Activated CD4-positive, CD25-positive, alpha-beta regulatory T cell (primary cell): ENCODE data around the gene PRKAA1.

Experiments
- DNase-seq, 4 experiments: peaks; one replicate each; lab custom pipeline; 2025; lab: John Stamatoyannopoulos, UW

Gene PRKAA1

DNA sequence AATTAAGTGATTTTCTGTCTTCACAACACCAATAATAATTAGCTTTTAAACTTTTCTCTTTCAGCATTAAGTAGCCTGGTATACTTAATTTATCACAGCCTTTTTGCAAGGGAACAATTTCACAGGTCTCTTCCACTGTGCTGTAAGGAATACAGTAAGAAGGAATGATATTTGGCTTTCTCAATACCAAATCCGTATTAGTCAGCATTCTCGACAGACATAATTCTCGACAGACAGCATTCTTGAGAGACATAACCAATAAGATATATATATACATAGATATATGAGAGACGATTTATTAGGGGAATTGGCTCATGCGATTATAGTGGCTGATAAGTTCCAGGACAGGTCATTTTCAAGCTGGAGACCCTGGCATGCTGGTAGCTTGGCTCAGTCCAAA is 18.0 kb downstream of the PRKAA1 start:
- DNase-seq: no peak

DNA sequence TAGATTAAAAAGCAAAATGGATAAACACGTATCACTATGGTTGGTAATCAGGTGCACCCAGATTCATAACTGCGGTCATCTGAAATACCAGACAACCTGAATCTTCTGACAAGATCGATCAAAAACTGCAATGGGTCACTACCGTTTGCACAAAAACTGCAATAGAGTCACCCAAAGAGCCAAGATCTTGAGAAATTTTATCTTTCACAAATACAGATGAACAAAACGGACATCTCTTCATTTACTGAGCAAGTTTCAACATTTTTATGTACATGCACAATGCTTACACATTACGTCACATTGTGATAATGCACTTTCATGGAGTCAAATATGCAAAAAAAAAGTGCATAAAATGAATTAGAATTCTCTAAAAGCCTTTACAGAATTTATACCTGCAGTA is 18.6 kb downstream of the PRKAA1 start:
- DNase-seq: no peak

DNA sequence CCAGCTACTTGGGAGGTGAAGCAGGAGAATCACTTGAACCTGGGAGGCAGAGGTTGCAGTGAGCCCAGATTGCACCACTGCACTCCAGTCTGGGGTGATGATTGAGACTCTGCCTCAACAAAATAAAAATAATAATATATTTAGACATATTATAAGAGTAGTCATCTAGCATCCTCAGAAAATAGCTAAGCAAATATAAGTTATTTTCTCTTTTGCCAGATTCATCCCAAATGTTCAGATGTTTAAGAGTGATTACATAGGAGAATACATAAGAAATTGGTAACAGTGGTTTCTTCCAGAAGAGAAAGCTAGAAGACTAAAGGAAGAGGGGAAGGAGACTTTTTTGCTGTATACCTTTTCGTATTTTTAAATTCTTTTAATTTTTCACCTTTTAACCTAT is 20.0 kb downstream of the PRKAA1 start:
- no peak for DNase-seq

DNA sequence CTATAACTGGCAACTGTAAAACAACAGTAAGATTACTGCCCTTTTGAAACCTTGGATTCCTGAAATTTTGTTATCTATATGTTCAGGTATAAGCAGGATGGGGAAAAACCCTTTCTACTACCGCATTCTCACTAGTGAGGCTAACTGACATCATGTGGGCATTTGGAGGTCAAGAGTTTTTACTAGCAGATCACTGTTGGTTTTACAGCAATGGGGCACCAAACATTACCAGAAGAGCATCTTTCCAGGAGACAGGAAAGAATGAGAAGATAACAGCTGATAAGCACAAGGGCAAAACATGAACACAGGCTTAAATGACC is 21.6 kb downstream of the PRKAA1 start:
- DNase-seq: no peak

DNA sequence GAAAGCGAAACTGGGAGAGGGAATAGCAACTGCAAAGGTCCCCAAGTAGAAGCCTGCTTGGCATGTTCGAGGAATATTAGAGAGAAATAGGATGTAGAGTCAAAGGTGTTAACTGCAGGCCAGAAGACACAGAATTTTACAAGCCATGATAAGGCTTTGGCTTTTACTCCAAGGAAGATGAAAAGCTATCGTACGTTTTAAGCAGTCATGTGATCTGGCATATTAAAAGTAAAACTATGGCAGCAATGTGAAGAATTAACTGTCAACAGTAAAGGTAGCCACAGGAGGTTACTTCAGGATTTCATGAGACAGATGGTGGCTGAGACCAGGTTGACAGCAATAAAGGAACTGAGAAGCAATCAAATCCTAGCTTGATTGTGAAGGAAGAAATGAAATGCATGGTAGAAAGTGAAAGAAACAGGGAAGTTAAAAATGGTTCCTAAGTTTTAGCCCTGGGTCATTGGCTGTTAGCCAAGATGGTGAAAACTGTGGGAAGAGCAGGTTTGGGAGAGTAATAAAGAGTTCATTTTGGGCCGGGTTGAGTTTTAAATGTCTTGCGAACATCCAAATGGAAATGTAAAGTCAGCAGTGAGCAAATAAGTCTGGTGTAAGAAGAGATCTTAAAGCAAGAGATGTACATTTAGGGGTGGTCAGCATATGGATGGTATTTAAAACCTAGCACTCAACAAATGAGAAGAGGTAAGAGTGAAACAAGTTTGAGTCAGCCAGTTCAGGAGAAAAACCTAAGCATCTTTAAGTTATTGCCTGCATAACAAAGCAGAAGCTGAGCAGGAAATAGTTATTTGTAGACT is 22.1 kb downstream of the PRKAA1 start:
- no peak for DNase-seq

DNA sequence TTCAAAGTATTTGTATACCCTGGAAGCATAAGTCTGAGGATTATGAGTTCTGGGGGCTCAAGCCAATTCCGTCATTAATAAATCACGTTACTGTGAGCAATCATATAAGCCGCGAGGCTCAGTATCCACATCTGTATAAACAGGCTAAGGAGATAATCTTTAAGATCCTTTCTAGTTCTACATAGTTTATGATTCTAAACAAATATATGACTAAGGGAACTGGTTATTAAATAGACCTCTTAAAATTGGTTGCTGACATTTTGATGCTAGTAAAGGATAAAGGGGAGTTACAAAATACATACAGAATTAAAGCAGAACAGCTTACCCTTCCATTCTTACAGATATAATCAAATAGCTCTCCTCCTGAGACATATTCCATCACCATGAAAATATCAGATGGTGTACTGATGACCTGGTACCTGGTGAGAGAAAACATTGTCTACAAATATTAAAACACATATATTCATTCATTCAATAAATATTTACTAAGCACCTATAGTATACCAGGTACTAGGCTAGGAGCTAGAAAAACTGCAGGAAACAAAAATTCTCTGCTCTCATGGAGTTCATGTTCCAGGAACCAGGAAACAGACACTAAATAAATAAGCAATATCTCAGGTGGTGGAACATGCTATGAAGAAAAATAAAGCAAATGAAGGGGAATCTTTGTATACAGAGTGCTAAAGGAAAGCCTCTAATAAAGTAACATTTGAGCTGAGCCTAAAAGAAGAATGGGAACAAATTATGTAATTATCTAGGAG is 22.9 kb downstream of the PRKAA1 start:
- no peak for DNase-seq

DNA sequence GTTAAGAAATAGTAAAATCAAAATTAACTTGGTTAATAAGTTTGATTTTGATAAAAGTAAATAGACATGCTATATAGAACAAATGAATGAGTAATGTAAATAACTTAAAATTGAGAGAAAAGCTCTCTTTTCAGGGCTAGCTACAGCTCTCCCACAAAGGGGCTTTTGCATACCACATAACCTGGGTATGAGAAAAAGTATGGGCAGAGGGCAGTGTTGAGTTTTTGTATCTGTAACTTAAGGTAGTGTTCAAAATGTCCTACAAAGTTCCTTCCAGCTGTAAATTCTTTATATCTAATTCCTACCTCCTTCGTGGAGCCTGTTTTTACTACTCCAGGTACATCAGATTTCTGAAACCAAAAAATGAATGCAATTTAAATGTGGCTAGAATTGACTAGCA is 23.6 kb downstream of the PRKAA1 start:
- no peak for DNase-seq

DNA sequence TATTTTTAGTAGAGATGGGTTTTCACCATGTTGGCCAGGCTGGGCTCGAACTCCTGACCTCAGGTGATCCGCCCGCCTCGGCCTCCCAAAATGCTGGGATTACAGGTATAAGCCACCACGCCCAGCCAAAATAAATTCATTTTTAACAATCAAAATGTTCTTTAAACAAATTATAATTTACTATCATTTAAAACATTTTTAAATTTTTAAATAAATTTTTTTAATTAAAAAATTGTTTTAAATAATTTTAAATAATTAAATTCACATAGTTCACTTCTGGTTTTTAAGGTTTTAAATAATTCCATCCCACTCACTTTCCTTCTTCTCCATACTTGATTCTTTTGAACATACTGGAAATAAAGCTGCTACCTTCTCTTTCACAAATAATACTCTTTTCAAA is 27.4 kb downstream of the PRKAA1 start:
- no peak for DNase-seq

DNA sequence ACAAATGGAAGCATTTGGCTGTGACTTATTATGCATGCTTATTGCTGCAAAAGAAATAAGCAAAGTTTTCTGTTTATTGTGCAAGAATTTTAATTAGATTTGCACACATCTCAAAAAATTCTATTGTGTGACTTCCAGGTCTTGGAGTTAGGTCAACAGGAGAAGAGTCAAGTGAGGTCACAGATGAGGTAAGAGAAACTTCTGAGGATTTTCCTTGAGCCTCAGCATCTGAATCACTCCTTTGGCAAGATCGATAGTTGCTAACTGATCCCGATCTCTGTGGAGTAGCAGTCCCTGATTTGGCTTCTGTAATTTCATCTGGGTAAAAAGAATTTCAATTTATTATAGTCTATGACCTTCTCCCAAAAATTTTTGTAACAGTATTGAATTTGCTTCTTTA is 35.5 kb downstream of the PRKAA1 start:
- DNase-seq: no peak

DNA sequence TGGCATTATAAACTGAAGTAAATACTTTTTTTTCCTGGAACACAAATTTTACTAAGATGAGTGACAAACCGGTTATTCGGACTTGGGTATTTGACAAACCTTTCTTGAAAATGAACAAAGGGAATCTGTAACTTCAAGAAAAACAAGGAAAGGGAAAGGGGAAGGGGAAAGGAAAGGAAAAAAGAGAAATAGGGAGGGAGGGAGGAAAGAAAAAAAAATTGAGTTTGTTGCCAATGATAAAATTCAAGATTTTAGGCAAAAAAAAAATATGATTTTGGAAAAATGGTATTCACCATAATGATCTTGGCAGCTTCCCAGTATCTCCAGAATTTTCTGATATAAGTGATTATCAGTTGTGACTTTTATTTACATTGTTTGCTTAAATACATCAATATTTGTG is 40.8 kb downstream of the PRKAA1 start:
- no peak for DNase-seq

DNA sequence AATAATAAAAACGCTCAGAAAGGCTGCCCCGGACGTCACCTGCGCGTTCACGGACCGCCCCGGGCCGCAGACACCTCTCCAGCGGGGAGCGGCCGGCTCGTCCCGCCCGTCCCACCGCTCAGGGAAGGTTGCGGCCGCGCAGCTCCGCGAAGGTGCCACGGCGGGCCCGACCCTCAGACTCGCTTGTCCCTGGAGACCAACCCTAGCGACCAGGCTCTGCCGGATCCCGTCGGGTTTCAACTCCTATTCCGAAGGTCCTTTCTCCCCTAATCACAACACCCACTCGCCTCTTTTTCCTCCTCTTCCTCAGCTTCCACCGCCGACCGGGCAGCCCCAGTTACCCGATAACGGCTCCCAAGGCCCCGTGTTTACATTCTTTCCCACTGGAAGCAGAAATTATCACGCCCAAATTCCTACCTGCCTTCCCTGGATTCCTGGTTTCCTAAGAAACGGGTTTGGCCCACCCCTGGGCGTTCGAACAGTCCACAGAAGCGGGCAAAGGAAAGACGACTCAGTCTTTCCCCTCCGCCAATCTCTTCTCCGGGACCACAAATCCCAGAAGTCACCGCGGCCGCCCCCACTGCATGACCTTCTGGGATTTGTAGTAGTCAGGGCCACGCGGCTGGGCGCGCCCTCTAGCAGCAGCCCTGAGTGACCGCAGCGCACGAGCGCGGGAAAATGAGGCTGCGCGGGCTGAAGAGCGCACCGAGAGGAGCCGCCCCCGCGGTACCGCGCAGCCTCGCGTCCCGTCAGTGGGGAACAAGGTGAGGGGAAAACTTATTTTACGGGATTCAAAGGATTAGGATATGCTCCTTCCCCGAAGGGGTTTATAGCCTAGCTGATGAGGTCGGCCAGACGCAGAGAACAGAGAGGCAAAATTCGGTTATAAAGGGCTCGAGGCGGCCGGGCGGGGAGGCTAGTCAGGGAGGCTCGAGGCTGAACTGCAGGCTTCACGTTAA is 42.5 kb downstream of the PRKAA1 start, which contains the start of gene TTC33:
Gene TTC33 (minus strand): TSS at position 555 of the 959 bp plus-strand sequence. CDS start 8,943 bp downstream, outside the sequence.
- peak; percentile 85 to 87 (median 86) for DNase-seq

DNA sequence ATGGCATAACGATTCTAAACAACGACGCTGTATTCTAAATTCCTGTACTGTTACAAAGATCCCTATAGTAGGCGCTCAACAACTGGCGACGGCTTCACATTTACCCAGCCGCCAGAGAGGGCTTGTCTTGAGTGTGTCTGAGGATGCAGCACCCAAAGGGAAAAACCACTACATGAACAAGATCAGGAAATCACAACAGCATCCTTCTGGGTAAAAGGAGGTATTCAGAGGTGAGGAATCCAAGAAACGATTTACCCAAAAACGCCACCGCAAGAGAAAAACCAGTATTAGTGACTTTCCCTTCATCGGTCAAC is 43.1 kb downstream of the PRKAA1 start:
- peak; percentile 11 to 19 (median 17) for DNase-seq

DNA sequence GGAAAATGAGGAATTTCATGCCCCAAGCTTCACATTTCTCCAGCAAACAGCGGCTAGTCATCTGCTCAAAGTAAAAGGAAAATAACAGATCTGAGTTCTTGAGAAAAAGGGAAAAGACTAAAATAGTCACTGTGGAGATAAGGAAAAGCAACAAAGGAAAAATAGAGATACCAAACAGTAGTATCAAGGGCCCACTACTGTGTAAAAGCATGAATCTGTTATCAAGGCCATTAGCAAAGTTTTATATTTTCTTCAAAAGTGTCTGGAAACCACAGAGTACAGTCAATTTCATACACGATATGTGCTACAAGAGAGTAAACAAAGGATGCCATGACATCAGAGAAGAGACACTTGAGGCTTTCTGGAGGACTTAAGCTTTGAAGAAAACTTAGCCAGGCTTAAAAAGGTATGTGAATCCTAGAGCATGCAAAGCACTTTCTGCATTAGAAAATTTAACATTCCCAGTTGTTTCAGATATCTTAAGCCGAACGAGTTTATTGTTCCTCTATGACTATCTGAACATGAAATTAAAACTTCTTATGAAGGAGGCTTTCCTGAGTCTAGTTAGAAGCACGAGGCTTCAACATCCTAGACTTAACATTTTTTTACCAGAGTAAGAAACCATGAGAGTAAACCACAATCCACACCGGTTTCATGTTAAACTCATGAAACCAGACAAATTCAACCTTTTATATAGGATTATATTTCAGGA is 43.6 kb downstream of the PRKAA1 start:
- no peak for DNase-seq

DNA sequence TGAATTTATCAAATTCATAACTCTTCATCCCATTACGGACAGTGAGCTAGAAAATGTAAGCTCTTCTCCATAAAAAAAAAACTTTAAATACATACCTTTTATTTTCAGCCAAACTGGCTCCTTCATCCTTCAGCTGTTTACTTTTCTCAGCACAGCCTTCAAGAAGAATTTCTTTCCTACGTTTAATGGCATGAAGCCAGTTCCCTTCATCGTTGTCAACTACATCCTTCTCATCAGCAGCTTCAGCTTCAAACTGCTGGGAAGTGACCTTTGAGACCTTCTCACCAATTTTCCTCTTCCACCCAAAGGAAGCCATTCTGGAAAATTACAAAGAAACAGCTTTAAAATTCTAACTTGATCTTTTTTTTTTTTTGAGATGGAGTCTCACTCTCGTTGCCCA is 51.5 kb downstream of the PRKAA1 start:
- no peak for DNase-seq

DNA sequence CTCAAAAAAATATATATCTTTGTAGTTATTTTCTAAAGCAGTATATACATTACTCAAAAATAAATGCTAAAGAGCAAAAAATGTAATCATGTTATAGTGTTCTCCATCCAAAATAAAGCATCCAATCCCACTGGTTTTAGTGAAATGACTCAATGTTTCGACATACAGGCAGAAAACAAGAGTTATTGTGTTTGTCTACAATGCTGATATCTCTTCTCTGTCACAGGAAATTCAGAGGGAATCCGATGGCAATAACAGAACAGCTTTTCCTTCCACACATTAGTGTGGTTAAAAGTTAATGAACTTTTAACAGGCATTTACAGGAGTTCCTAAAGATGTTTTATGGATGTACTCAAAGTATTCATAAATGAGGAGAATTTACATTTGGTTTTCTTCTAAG is 54.4 kb downstream of the PRKAA1 start:
- DNase-seq: no peak

DNA sequence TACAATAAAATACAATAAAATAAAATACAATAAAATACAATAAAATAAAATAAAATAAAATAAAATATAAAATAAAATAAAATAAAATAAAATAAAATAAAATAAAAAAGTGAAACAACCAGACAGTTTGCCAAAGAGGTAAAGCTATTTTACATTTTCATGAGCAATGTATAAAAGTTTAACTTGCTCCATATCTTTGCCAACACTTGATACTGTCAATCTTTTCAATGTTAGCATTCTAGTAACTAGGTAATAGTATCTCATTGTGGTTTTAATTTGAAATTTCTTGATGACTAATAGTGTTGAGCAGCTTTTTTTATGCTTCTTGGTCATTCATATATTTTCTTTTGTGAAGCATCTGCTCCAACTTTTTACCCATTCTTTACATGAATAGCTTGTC is 59.7 kb downstream of the PRKAA1 start:
- DNase-seq: no peak

DNA sequence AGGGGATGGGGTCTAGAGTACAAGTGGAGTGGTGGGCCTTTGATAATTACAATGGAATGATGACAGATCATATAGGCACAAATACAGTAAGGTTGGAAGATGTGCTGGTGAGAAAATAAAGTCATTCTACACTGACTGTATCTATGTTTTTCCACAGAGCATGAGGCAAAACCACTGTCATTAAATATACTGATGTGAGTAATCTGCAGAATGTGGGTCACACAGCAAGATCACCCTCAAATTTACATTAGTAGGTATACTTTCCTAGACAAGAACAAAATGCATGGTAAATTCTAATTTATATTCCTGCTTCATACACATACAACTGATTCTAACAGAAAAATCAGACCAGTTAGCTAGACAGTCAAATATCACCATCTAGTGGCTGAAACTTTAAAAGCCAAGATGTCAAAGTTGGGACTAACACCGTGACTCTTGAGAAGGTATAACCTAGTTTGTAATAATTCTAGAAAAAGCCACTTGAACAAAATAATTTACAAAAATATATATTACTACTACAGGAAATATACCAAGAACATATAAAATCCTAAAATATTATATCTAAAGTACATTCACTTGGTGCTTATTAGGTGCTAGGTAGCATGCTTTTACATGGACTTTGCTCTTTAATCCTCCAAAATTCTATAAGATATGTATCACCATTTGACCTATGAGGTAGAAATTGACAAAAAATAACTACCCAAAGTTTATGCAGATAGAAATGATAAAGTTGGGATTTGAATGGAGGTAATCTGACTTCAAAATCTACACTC is 61.9 kb downstream of the PRKAA1 start:
- no peak for DNase-seq

DNA sequence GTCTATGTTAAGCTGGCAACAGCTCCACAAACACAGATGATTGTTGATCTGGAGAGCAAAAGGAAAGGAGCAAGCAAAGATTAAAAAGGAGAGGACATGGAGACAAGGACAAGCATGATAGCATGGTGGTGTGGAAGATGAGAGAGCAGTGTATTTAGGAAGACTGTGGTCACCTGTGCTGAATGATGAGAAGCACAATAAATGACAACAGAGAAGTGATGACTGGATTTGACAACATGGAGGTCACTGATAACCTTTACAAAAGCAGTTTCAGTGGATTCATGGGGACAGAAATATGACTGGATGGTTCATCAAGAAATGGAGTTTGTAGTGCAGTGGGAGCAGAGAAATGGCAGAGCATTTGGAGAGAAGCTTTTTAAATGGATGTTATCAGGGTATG is 62.6 kb downstream of the PRKAA1 start:
- DNase-seq: no peak

DNA sequence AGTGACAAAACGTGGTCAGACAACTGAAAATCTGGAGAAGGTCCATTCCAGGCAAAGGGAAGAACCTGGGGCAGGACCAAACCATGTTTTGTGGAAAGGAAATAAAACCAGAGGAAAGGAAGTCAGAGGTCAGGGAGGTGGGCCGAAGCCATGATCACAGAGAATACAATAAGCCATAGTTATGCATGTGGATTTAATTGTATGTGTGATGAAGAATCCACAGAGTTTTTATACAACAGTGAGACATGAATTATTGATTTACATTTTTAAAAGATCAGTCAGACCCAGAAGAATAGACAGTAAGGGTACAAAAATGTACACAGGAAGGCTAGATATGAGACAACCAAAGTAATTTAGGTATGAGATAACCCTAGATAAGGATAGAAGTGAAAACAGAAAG is 63.2 kb downstream of the PRKAA1 start:
- no peak for DNase-seq

DNA sequence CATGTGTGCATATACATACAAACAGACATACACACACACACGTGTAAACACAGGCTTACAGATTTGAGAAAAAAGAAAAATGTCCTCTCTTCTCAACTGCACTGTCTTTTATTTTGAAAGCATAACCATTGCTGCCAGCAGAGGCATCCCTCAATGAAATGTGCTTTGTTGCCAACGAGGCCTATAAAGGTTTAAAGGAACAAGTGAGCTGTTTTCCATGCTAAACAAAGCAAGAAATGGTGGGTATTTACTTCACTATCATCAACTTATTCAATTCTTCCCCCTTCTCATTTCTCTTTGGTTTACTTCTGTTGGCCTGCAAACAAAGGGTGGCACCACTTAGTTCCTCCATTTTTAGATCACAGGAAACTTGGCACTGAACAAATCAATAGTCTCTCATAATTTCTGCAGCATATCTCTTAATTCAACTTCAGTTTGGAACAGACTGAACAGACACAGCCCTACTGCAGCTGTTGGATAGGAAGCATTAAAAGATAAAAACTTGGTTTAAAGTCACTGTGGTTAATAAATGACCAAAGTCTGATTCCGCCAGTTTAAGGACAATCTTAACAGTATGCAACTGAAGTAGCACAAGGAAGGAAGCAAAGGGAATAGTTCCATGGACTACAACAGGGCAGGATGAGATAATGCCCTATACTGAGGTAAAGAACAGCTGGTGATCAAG is 64.2 kb downstream of the PRKAA1 start:
- DNase-seq: no peak

DNA sequence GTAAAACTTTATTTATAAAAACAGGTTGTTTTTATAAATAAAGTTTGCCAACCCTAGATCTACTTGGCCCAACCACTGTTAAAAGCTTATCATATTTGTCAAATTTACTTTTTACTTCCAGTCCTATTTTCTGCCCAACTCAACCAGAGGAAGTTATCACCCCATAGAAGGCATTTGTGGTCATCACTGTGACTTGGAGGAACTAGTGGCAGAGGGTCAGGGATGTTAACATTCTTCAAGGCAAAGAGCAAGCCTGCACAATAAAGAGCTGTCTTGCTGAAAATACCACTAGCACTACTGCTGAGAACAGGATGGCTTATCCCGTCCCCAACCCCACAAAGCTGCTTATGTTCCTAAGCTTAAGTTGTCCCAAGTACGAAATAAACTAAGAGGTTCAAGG is 64.7 kb downstream of the PRKAA1 start:
- no peak for DNase-seq
